Right kidney (tissue), 1 donor: ENCODE results near the gene JARID2.

Source experiments
- DNase-seq: peaks from one replicate; pipeline ENCODE4 v3.0.0-alpha.2; 2016

The JARID2 gene

GRCh38 chr6:15336900-15337560 lies 91.2 kb downstream of the JARID2 start:
- DNase-seq = no peak

GRCh38 chr6:15337582-15337981 lies 91.7 kb downstream of the JARID2 start:
- no peak for DNase-seq

- DNase-seq = no peak
These were observed 92.6 kb downstream of the JARID2 start for GRCh38 chr6:15338476-15338875.

GRCh38 chr6:15339081-15339480 lies 93.2 kb downstream of the JARID2 start:
- DNase-seq = no peak

- no peak for DNase-seq
These were observed 94.3 kb downstream of the JARID2 start for GRCh38 chr6:15340105-15340601.

- no peak for DNase-seq
These were observed 94.9 kb downstream of the JARID2 start for GRCh38 chr6:15340775-15341174.

- DNase-seq = no peak
These were observed 95.6 kb downstream of the JARID2 start for GRCh38 chr6:15341311-15342001.

- DNase-seq = no peak
These were observed 96.2 kb downstream of the JARID2 start for GRCh38 chr6:15342114-15342513.

GRCh38 chr6:15343490-15344191 lies 97.8 kb downstream of the JARID2 start:
- no peak for DNase-seq

- DNase-seq = no peak
These were observed 98.3 kb downstream of the JARID2 start for GRCh38 chr6:15344192-15344519.

- DNase-seq = no peak
These were observed 99.0 kb downstream of the JARID2 start for GRCh38 chr6:15344831-15345230.

GRCh38 chr6:15346315-15346714 lies 100.4 kb downstream of the JARID2 start:
- no peak for DNase-seq

- DNase-seq = no peak
These were observed 102.7 kb downstream of the JARID2 start for GRCh38 chr6:15348528-15348927.

GRCh38 chr6:15349379-15349778 lies 103.5 kb downstream of the JARID2 start:
- DNase-seq = no peak

- DNase-seq = no peak
These were observed 104.7 kb downstream of the JARID2 start for GRCh38 chr6:15350386-15351083.

- DNase-seq = no peak
These were observed 105.8 kb downstream of the JARID2 start for GRCh38 chr6:15351631-15352030.

GRCh38 chr6:15352220-15352619 lies 106.4 kb downstream of the JARID2 start:
- no peak for DNase-seq

- DNase-seq = no peak
These were observed 107.0 kb downstream of the JARID2 start for GRCh38 chr6:15352845-15353244.

- DNase-seq = no peak
These were observed 109.8 kb downstream of the JARID2 start for GRCh38 chr6:15355683-15356099.

GRCh38 chr6:15356179-15356578 lies 110.3 kb downstream of the JARID2 start:
- no peak for DNase-seq

- DNase-seq = no peak
These were observed 111.1 kb downstream of the JARID2 start for GRCh38 chr6:15356937-15357336.

- DNase-seq = no peak
These were observed 111.9 kb downstream of the JARID2 start for GRCh38 chr6:15357782-15358181.
